Measurements from ENCODE around the gene ARID3C.

DNA sequence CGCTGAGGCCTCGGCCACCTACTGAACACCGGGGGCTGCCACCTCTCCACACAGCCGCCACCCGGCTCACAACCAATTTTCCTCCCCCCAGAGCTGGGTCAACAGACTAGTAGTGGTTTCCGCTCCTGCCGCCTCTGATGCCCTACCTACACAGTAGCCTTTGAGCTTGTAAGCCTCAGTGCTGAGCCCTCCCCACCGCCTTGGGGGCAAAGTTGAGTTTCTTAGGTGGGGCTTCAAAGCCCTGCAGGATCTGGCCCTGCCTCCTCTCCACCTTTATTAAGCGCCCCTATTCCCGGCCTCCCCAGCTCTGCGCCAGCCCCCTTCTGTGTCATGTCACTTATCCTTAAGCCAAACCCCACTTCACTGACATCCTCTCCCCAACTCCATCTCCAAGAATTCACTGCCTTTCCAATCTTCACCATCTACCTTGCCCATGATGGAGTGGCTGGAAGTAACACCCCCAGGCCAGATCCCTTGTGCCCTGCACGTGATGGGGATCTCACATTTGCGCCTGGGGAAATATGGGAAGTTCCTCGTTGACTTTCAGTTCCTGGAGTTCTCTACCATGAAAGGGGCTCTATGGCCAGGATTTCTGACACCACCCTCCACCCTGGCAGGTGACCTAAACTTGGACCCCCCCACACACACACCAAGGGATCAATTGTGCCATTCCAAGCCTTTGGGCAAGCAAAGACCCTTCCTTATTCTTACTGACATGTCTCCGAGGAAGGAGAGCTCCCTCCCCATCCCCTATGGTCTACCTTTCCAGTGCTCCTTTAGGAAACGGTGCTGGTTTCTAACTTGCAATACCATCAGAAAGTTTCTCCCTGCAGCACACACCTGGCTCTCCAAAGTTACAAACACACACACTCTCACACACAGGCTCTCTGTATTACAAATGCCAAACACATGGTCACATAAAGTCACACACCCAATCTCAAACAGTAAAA, 36.7 kb downstream of the ARID3C start:
- no peak for TF ChIP-seq NR2C2 (IDR thresholded peaks at IDR 0.05; ENCODE audit: borderline replicate concordance, control insufficient read depth, insufficient read length, low read depth)
- TF ChIP-seq, protein P1, sequence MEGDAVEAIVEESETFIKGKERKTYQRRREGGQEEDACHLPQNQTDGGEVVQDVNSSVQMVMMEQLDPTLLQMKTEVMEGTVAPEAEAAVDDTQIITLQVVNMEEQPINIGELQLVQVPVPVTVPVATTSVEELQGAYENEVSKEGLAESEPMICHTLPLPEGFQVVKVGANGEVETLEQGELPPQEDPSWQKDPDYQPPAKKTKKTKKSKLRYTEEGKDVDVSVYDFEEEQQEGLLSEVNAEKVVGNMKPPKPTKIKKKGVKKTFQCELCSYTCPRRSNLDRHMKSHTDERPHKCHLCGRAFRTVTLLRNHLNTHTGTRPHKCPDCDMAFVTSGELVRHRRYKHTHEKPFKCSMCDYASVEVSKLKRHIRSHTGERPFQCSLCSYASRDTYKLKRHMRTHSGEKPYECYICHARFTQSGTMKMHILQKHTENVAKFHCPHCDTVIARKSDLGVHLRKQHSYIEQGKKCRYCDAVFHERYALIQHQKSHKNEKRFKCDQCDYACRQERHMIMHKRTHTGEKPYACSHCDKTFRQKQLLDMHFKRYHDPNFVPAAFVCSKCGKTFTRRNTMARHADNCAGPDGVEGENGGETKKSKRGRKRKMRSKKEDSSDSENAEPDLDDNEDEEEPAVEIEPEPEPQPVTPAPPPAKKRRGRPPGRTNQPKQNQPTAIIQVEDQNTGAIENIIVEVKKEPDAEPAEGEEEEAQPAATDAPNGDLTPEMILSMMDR (IDR thresholded peaks at IDR 0.05 in 2 of 3, conservative IDR thresholded peaks at IDR 0.05 in 1 of 3; ENCODE audit: control insufficient read depth in 2 of 3, extremely low read depth in 1 of 3, insufficient read depth in 1 of 3, low read depth in 3 of 3, low read length in 3 of 3): no peak
- no peak for TF ChIP-seq KDM1A (IDR thresholded peaks at IDR 0.05; ENCODE audit: borderline replicate concordance)
- TF ChIP-seq SMC3 (IDR thresholded peaks at IDR 0.05; ENCODE audit: borderline replicate concordance, low read length): no peak
